Sigmoid colon (tissue), 7 donors: ENCODE data around the gene MBD4. TPM values are rescaled to one million over a fixed set of nuclear protein-coding genes. Genes with fewer than 3 reads are reported as not detected.

ENCODE experiments used
- DNase-seq: peaks from one replicate; pipeline ENCODE4 v3.0.0-alpha.2; 2019
- H3K27ac ChIP-seq, 4 donors: fragments of 200-600 bp; sonication (generic); one replicate each; pipeline ENCODE4 v1.5.1; 2016 to 2019; ENCODE audit warnings: mild to moderate bottlenecking in 1 of 4
- H3K27me3 ChIP-seq, 3 donors: fragments of 200-600 bp; sonication (generic); one replicate each; pipeline ENCODE4 v1.5.1; 2019; ENCODE audit warnings: mild to moderate bottlenecking in 1 of 3
- H3K36me3 ChIP-seq, 4 donors: fragments of 200-600 bp; sonication (generic); one replicate each; pipeline ENCODE4 v1.5.1; 2016 to 2019
- H3K4me1 ChIP-seq, 4 donors: fragments of 200-600 bp; sonication (generic); one replicate each; pipeline ENCODE4 v1.5.1; 2017 to 2019
- H3K4me3 ChIP-seq, 4 donors: fragments of 200-600 bp; sonication (generic); one replicate each; pipeline ENCODE4 v1.5.1; 2017 to 2019; ENCODE audit warnings: mild to moderate bottlenecking in 2 of 4, moderate library complexity in 1 of 4
- H3K9me3 ChIP-seq, 4 donors: fragments of 200-600 bp in 3 of 4; sonication (generic) in 3 of 4; one replicate each; pipeline versions ENCODE4 v1.5.1 to v1.6.1; 2013 to 2019
- CTCF ChIP-seq, 4 experiments: fragments of 450-650 bp in 3 of 4; fragments of 200-600 bp in 1 of 4; IDR thresholded peaks; one replicate each; pipeline ENCODE4 v1.5.1; 2016 to 2019; ENCODE audit warnings: antibody characterized with exemption in 4 of 4, mild to moderate bottlenecking in 3 of 4, moderate library complexity in 2 of 4
- EP300 ChIP-seq, 4 donors: sonication (generic); formaldehyde crosslinking; IDR thresholded peaks; one replicate each; pipeline ENCODE4 v1.6.1; 2017; ENCODE audit warnings: antibody characterized with exemption in 4 of 4
- POLR2A ChIP-seq, 2 donors: fragments of 450-650 bp; IDR thresholded peaks; one replicate each; pipeline ENCODE4 v1.6.1; 2016; ENCODE audit warnings: antibody characterized with exemption in 2 of 2, mild to moderate bottlenecking in 2 of 2, moderate library complexity in 2 of 2
- POLR2AphosphoS5 ChIP-seq, 4 donors: sonication (generic); formaldehyde crosslinking; IDR thresholded peaks; one replicate each; pipeline ENCODE4 v1.6.1; 2017; ENCODE audit warnings: antibody characterized with exemption in 4 of 4
- WGBS, 2 donors: extraction: QIAGEN DNeasy Blood & Tissue Kit; methylation state at CpG; one replicate each; pipeline ENCODE4 v1.1.7; 2013; 5-methylcytosine and 5-hydroxymethylcytosine counted together
- intact Hi-C: fragments of 100-400 bp; cut with DNase I; formaldehyde crosslinking; loops from one replicate; pipeline ENCODE4 v1.15.1; 2023
- polyA plus RNA-seq, 3 donors: library from polyadenylated mRNA; stranded (reverse); fragments of 200-250 nt; gene quantifications; one replicate each; pipeline ENCODE4 v1.2.3, GENCODE V29; 2013
- total RNA-seq, 4 donors: library from RNA; depleted of rRNA; stranded (reverse); fragments of >200 nt; gene quantifications; one replicate each; pipeline ENCODE4 v1.1.0, GENCODE V29; 2016
- donor health status: healthy with polysubstance abuse.
- donor health status: Bipolar disorder and iron deficiency.
- donor health status: healthy.

Gene MBD4
- total and polyA plus RNA-seq, 7 donors, result 11.8 to 21.6 (median 15.8) TPM

- DNase-seq, result peak; percentile 85
- Histone ChIP-seq H3K4me3 (peak overlapping the region; percentile 70 to 94 (median 89)), H3K27me3 (no peaks in the 10 kb centered on the region), H3K36me3 (peaks cover 4 to 38% (median 9%) of the 10 kb centered on the region in 4 donors), H3K9me3 (no peaks in the 10 kb centered on the region), H3K27ac (peak overlapping the region; percentile 85 to 93 (median 88)), H3K4me1 (peaks cover 0 to 55% (median 38%) of the 10 kb centered on the region in 4 donors)
- intact Hi-C loops, result loop anchor here (2.0 kb wide), 1 partner anchor 41 kb away; no protein-coding TSS in a partner anchor
- 0% methylated on average over 17 of the region's 17 CpGs for WGBS, 2 donors
- TF ChIP-seq POLR2AphosphoS5 (IDR thresholded peaks at IDR 0.05), result no peak
- no peak for TF ChIP-seq EP300 (IDR thresholded peaks at IDR 0.05)
- TF ChIP-seq CTCF (IDR thresholded peaks at IDR 0.05), result no peak
- no peak for TF ChIP-seq POLR2A (IDR thresholded peaks at IDR 0.05)
Observed at GRCh38 chr3:129439226-129439816, 427 bp downstream of the MBD4 start.

- intact Hi-C loops, result no loop called here
- H3K4me3 ChIP-seq, result no peak overlapping the region
- H3K27ac ChIP-seq, result no peak overlapping the region
- TF ChIP-seq EP300 (IDR thresholded peaks at IDR 0.05), result no peak
- no peak for TF ChIP-seq CTCF (IDR thresholded peaks at IDR 0.05)
- no peak for TF ChIP-seq POLR2A (IDR thresholded peaks at IDR 0.05)
- no peak for TF ChIP-seq POLR2AphosphoS5 (IDR thresholded peaks at IDR 0.05)
- no peaks in the 10 kb centered on the region for H3K27me3 ChIP-seq
- H3K36me3 ChIP-seq, result peaks cover 20 to 77% (median 25%) of the 10 kb centered on the region in 4 donors
- 79 to 85% methylated on average over 1 of the region's 1 CpG for WGBS, 2 donors
- H3K9me3 ChIP-seq, result no peaks in the 10 kb centered on the region
- no peak for DNase-seq
- H3K4me1 ChIP-seq, result peaks cover 0 to 26% (median 12%) of the 10 kb centered on the region in 4 donors
Observed at GRCh38 chr3:129435367-129435766, 4.4 kb downstream of the MBD4 start.

GRCh38 chr3:129434140-129434539 is 5.6 kb downstream of the MBD4 start:
- WGBS, 2 donors, result 92 to 95% methylated on average over 1 of the region's 1 CpG
- DNase-seq, result no peak
- Histone ChIP-seq H3K27me3 (no peaks in the 10 kb centered on the region), H3K27ac (no peak overlapping the region), H3K9me3 (no peaks in the 10 kb centered on the region), H3K4me1 (peaks cover 0 to 27% (median 11%) of the 10 kb centered on the region in 4 donors), H3K4me3 (no peak overlapping the region), H3K36me3 (peaks cover 20 to 85% (median 25%) of the 10 kb centered on the region in 4 donors)
- intact Hi-C loops, result no loop called here
- TF ChIP-seq EP300 (IDR thresholded peaks at IDR 0.05), result no peak
- TF ChIP-seq POLR2A (IDR thresholded peaks at IDR 0.05), result no peak
- no peak for TF ChIP-seq POLR2AphosphoS5 (IDR thresholded peaks at IDR 0.05)
- TF ChIP-seq CTCF (IDR thresholded peaks at IDR 0.05), result no peak

GRCh38 chr3:129433565-129433964 is 6.2 kb downstream of the MBD4 start:
- Histone ChIP-seq H3K9me3 (no peaks in the 10 kb centered on the region), H3K27me3 (no peaks in the 10 kb centered on the region), H3K27ac (no peak overlapping the region), H3K4me1 (peaks cover 0 to 26% (median 7%) of the 10 kb centered on the region in 4 donors), H3K4me3 (no peak overlapping the region), H3K36me3 (peaks cover 20 to 85% (median 25%) of the 10 kb centered on the region in 4 donors)
- intact Hi-C loops, result no loop called here
- no peak for DNase-seq
- WGBS, 2 donors, result 73 to 90% methylated on average over 5 of the region's 5 CpGs
- TF ChIP-seq POLR2A (IDR thresholded peaks at IDR 0.05) (no peak), CTCF (IDR thresholded peaks at IDR 0.05) (no peak), POLR2AphosphoS5 (IDR thresholded peaks at IDR 0.05) (no peak), EP300 (IDR thresholded peaks at IDR 0.05) (no peak)
